ENCODE data around the gene PRKCH. TPM values are rescaled to one million over a fixed set of nuclear protein-coding genes. Genes with fewer than 3 reads are reported as not detected.

Gene PRKCH
- total RNA-seq, 1 experiment from 2014 or later: 2.7 TPM

GRCh38 chr14:61472011-61472672 lies 150.8 kb downstream of the PRKCH start:
- Histone ChIP-seq H3K4me3 (ENCODE audit: low read depth in 2 of 2, low read length in 2 of 2) (peak overlapping the region; percentile 25 to 53), H3K27ac (ENCODE audit: low read length) (no peak overlapping the region), H3K36me3 (ENCODE audit: control insufficient read depth, insufficient read depth, low read length) (no peaks in the 10 kb centered on the region), H3K4me1 (ENCODE audit: control insufficient read depth, insufficient read depth, low read length) (no peaks in the 10 kb centered on the region), H3K9me3 (ENCODE audit: control insufficient read depth, insufficient read depth, low read depth, low read length) (no peaks in the 10 kb centered on the region), H3K27me3 (ENCODE audit: control insufficient read depth, insufficient read depth, low read length) (no peaks in the 10 kb centered on the region)
- CTCF ChIA-PET: no interaction called here
- POLR2A ChIA-PET: interaction anchor here (0.7 kb wide), 1 partner anchor 289 kb away, joined by 3 read pairs; no protein-coding TSS in a partner anchor
- in situ Hi-C loops (cut with HindIII; ENCODE audit: low pct_unique_long_range_greater_than_20kb, low sequenced_read_pairs) (no loop called here), intact Hi-C loops (cut with micrococcal nuclease; ENCODE audit: unreplicated experiment) (loop anchor here (10.0 kb wide), 1 partner anchor 243 kb away; no protein-coding TSS in a partner anchor)
- BruUV-seq (replicated peaks): no TSS peak
- TF ChIP-seq SIN3A (IDR thresholded peaks at IDR 0.05; ENCODE audit: borderline replicate concordance, insufficient read depth, low read depth, low read length): no peak
- no peak for TF ChIP-seq REST (IDR thresholded peaks at IDR 0.05; ENCODE audit: insufficient read depth in 1 of 2, low read depth in 2 of 2, low read length in 1 of 2)
- TF ChIP-seq TCF7L2 (IDR thresholded peaks at IDR 0.05; ENCODE audit: low read depth, low read length): no peak
- TF ChIP-seq POLR2AphosphoS5 (IDR thresholded peaks at IDR 0.05; ENCODE audit: low read depth, low read length): no peak
- TF ChIP-seq CTCF (IDR thresholded peaks at IDR 0.05): no peak
- ATAC-seq (peak; percentile 80), DNase-seq (ENCODE audit: low read depth, low spot score) (no peak)

GRCh38 chr14:61472801-61473376 lies 151.5 kb downstream of the PRKCH start:
- Histone ChIP-seq H3K27me3 (ENCODE audit: control insufficient read depth, insufficient read depth, low read length) (no peaks in the 10 kb centered on the region), H3K4me1 (ENCODE audit: control insufficient read depth, insufficient read depth, low read length) (no peaks in the 10 kb centered on the region), H3K9me3 (ENCODE audit: control insufficient read depth, insufficient read depth, low read depth, low read length) (no peaks in the 10 kb centered on the region), H3K36me3 (ENCODE audit: control insufficient read depth, insufficient read depth, low read length) (no peaks in the 10 kb centered on the region), H3K27ac (ENCODE audit: low read length) (no peak overlapping the region), H3K4me3 (ENCODE audit: low read depth in 2 of 2, low read length in 2 of 2) (no peak overlapping the region)
- intact Hi-C loops (cut with micrococcal nuclease; ENCODE audit: unreplicated experiment) (loop anchor here (10.0 kb wide), 1 partner anchor 242 kb away; no protein-coding TSS in a partner anchor), in situ Hi-C loops (cut with HindIII; ENCODE audit: low pct_unique_long_range_greater_than_20kb, low sequenced_read_pairs) (no loop called here)
- ATAC-seq (no peak), DNase-seq (ENCODE audit: low read depth, low spot score) (no peak)
- no TSS peak for BruUV-seq (replicated peaks)
- no peak for TF ChIP-seq REST (IDR thresholded peaks at IDR 0.05; ENCODE audit: insufficient read depth in 1 of 2, low read depth in 2 of 2, low read length in 1 of 2)
- no peak for TF ChIP-seq POLR2AphosphoS5 (IDR thresholded peaks at IDR 0.05; ENCODE audit: low read depth, low read length)
- no peak for TF ChIP-seq SIN3A (IDR thresholded peaks at IDR 0.05; ENCODE audit: borderline replicate concordance, insufficient read depth, low read depth, low read length)
- TF ChIP-seq TCF7L2 (IDR thresholded peaks at IDR 0.05; ENCODE audit: low read depth, low read length): no peak
- no peak for TF ChIP-seq CTCF (IDR thresholded peaks at IDR 0.05)
- ChIA-PET POLR2A (no interaction called here), CTCF (no interaction called here)

Data from Panc1 (cell line).